PFSK-1 (cell line): Measurements from ENCODE around the gene ADGRB2.

Experiments used
- FOXP2 ChIP-seq: optimal IDR thresholded peaks from 2 replicates; pipeline ENCODE3; 2011; ENCODE audit warnings: borderline replicate concordance, control low read depth, inconsistent platforms; ENCODE audit not compliant: insufficient read depth; ENCODE audit errors: extremely low read length, extremely low read depth
- POLR2AphosphoS5 ChIP-seq: IDR thresholded peaks from 2 replicates; pipeline ENCODE4 v1.6.1; 2012; ENCODE audit warnings: low read depth, mild to moderate bottlenecking, control low read depth, low read length, moderate library complexity
- REST ChIP-seq, 2 experiments: IDR thresholded peaks; 2 replicates each; pipeline versions ENCODE4 v1.6.1 to v1.8.0; 2011 to 2012; ENCODE audit warnings: low read depth in 2 of 2, low read length in 2 of 2, control low read depth in 1 of 2, inconsistent platforms in 1 of 2, mild to moderate bottlenecking in 1 of 2, moderate library complexity in 1 of 2; ENCODE audit not compliant: insufficient read depth in 1 of 2
- SIN3A ChIP-seq: IDR thresholded peaks from 2 replicates; pipeline ENCODE4 v1.6.1; 2012; ENCODE audit warnings: mild to moderate bottlenecking, low read length, moderate library complexity, borderline replicate concordance; ENCODE audit not compliant: insufficient read depth
- TAF1 ChIP-seq: IDR thresholded peaks from 2 replicates; pipeline ENCODE4 v1.6.1; 2012; ENCODE audit warnings: low read length, control low read depth, borderline replicate concordance; ENCODE audit not compliant: insufficient read depth

GRCh38 chr1:31760471-31761470 is 3.4 kb downstream of the ADGRB2 start:
- no peak for TF ChIP-seq POLR2AphosphoS5
- TF ChIP-seq TAF1, result no peak
- TF ChIP-seq SIN3A, result no peak
- TF ChIP-seq REST (IDR thresholded peaks at IDR 0.05; ENCODE audit: insufficient read depth in 1 of 2, low read depth in 2 of 2, low read length in 2 of 2), result no peak
- no peak for TF ChIP-seq FOXP2
